ENCODE measurements around the gene EPN2. TPM values are rescaled to one million over a fixed set of nuclear protein-coding genes. Genes with fewer than 3 reads are reported as not detected.

EPN2 gene
- total RNA-seq, 1 experiment from 2014 or later, result 57.8 TPM

DNA sequence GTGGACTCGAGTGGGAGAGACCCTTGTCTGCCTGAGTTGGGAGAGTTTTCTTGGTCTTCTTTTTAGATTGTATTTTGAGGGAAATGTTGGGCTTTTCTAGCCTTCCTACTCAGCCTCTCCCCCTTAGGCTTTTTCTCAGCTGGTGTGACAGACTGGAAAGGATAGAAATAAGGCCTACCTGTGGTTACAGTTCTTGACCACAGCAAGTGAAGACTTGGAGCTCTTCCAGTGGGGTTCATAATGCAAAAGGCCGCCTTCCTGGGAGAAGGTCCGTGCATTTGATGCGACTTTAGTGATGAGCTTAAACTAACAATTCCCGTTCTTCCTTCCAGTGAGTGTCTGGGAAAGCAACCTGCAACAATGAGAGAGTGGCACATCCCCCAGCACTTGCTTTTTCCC, 68.6 kb downstream of the EPN2 start:
- Histone ChIP-seq H3K27me3 (ENCODE audit: insufficient read depth, low read length) (no peaks in the 10 kb centered on the region), H4K91ac (ENCODE audit: insufficient read length, low read depth, low read length) (no peak overlapping the region), H2BK15ac (ENCODE audit: low read depth, low read length) (no peak overlapping the region), H3K23me2 (ENCODE audit: insufficient read length, low read depth, low read length, poor library complexity, severe bottlenecking) (no peaks in the 10 kb centered on the region), H2BK5ac (ENCODE audit: insufficient read length, low read length) (no peak overlapping the region), H3K4ac (ENCODE audit: low read depth, low read length) (no peak overlapping the region), H3K27ac (ENCODE audit: insufficient read length, low read depth, low read length) (no peak overlapping the region), H2AK5ac (ENCODE audit: insufficient read length, low read length) (no peak overlapping the region), H3K23ac (ENCODE audit: insufficient read length, low read depth, low read length) (no peak overlapping the region), H2BK120ac (ENCODE audit: low read depth, low read length, poor library complexity, severe bottlenecking) (no peak overlapping the region), H3K14ac (ENCODE audit: insufficient read depth, low read length) (no peak overlapping the region), H3K9me3 (ENCODE audit: control insufficient read depth, low read depth, low read length) (no peaks in the 10 kb centered on the region), H2BK20ac (ENCODE audit: low read depth, low read length, poor library complexity, severe bottlenecking) (no peak overlapping the region), H3K4me2 (ENCODE audit: insufficient read depth, insufficient read length, low read length) (no peak overlapping the region), H4K8ac (replicated peaks; ENCODE audit: insufficient read length, low read depth, low read length) (no peak overlapping the region), H3K79me1 (ENCODE audit: insufficient read depth, low read depth, low read length, poor library complexity, severe bottlenecking) (no peaks in the 10 kb centered on the region), H3K9ac (ENCODE audit: extremely low read depth, insufficient read length, low read length) (no peak overlapping the region), H3K18ac (ENCODE audit: insufficient read length, low read depth, low read length) (no peak overlapping the region), H2BK12ac (ENCODE audit: insufficient read length, low read depth, low read length) (no peak overlapping the region), H4K5ac (ENCODE audit: insufficient read length, low read depth, low read length) (no peak overlapping the region), H3K79me2 (ENCODE audit: insufficient read depth, low read length) (no peaks in the 10 kb centered on the region; the same call in 1 of the 2 replicates), H3K56ac (ENCODE audit: insufficient read length, low read depth, low read length) (no peak overlapping the region), H3K4me1 (ENCODE audit: insufficient read depth, low read length) (no peaks in the 10 kb centered on the region; the same call in 1 of the 2 replicates), H2AFZ (ENCODE audit: low read length) (no peak overlapping the region), H3T11ph (ENCODE audit: low read length) (no peak overlapping the region), H4K20me1 (ENCODE audit: control insufficient read depth, insufficient read depth, insufficient read length) (peaks cover 2% of the 10 kb centered on the region)
- Mint-ChIP-seq H3K4me1 (peaks cover 7 to 8% of the 10 kb centered on the region in 2 experiments), H3K27me3 (ENCODE audit: low read depth) (no peaks in the 10 kb centered on the region), H3K36me3 (ENCODE audit: insufficient read depth in 1 of 3, low read depth in 3 of 3) (peaks cover 0 to 25% (median 6%) of the 10 kb centered on the region in 3 experiments; a peak in 4 of 7 replicates), H3K9me3 (no peaks in the 10 kb centered on the region), H3K27ac (peak overlapping the region in 1 of 3 experiments; percentile 35; a peak in 3 of 7 replicates), H3K4me3 (no peak overlapping the region)
- no CpG with 5 or more reads among the region's 5 CpGs for WGBS (ENCODE audit: extremely low coverage, insufficient read length, low lambda C conversion rate)
- TF ChIP-seq, protein P1, sequence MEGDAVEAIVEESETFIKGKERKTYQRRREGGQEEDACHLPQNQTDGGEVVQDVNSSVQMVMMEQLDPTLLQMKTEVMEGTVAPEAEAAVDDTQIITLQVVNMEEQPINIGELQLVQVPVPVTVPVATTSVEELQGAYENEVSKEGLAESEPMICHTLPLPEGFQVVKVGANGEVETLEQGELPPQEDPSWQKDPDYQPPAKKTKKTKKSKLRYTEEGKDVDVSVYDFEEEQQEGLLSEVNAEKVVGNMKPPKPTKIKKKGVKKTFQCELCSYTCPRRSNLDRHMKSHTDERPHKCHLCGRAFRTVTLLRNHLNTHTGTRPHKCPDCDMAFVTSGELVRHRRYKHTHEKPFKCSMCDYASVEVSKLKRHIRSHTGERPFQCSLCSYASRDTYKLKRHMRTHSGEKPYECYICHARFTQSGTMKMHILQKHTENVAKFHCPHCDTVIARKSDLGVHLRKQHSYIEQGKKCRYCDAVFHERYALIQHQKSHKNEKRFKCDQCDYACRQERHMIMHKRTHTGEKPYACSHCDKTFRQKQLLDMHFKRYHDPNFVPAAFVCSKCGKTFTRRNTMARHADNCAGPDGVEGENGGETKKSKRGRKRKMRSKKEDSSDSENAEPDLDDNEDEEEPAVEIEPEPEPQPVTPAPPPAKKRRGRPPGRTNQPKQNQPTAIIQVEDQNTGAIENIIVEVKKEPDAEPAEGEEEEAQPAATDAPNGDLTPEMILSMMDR (conservative IDR thresholded peaks at IDR 0.05), result no peak
- no peak for DNase-seq

Measured in H9 (cell line).